ENCODE results near the gene KIF3C. TPM values are rescaled to one million over a fixed set of nuclear protein-coding genes. Genes with fewer than 3 reads are reported as not detected.

The KIF3C gene
- total and polyA plus RNA-seq, 2 of the 8 experiments (the other 6 are each of a cell fraction or from before 2014, with no cell fraction given) = 13.4 to 58.1 TPM

- TF ChIP-seq EZH2 (IDR thresholded peaks at IDR 0.05; ENCODE audit: low read depth, low read length, severe bottlenecking) (no peak), GTF2F1 (IDR thresholded peaks at IDR 0.05; ENCODE audit: borderline replicate concordance, low read depth, low read length) (no peak)
- H3K4me1 ChIP-seq (replicated peaks in 1 of 4; ENCODE audit: control insufficient read depth in 3 of 4, insufficient read depth in 4 of 4, low read length in 3 of 4) = peaks cover 3 to 32% (median 12%) of the 10 kb centered on the region in 4 experiments
- no peak overlapping the region for H2BK20ac ChIP-seq (ENCODE audit: low read length)
- no peaks in the 10 kb centered on the region for H3K27me3 ChIP-seq (replicated peaks in 1 of 4; ENCODE audit: control insufficient read depth in 3 of 4, extremely low read depth in 1 of 4, insufficient read depth in 3 of 4, low read length in 3 of 4)
- peaks cover 3 to 45% of the 10 kb centered on the region in 2 experiments; a peak in 1 of 4 replicates for H3K79me2 ChIP-seq (ENCODE audit: control insufficient read depth in 1 of 2, insufficient read depth in 2 of 2, low read length in 2 of 2)
- no peak overlapping the region for H4K8ac ChIP-seq (ENCODE audit: extremely low read depth, insufficient read depth, low read length)
- CTCF ChIA-PET (ENCODE audit: partially characterized antibody) = interaction anchor here (0.6 to 2.2 kb wide), 4 partner anchors 12 to 137 kb away, joined by 3 to 7 read pairs (median 4); no protein-coding TSS in a partner anchor
- H4K20me1 ChIP-seq (replicated peaks in 1 of 2; ENCODE audit: control insufficient read depth in 1 of 2, insufficient read depth in 2 of 2, low read length in 2 of 2) = peaks cover 3 to 8% of the 10 kb centered on the region in 2 experiments
- H3K4me3 ChIP-seq (ENCODE audit: extremely low read depth in 1 of 4, insufficient read depth in 2 of 4, low read depth in 3 of 4, low read length in 4 of 4) = peak overlapping the region in 1 of 4 experiments; percentile 74; a peak in 2 of 8 replicates
- no peak overlapping the region for H3K4ac ChIP-seq (replicated peaks; ENCODE audit: insufficient read length, low read depth, low read length)
- DNase-seq (ENCODE audit: low read depth in 1 of 2, low spot score in 2 of 2) (no peak), FAIRE-seq (no peak)
- peak overlapping the region; percentile 6; the same call in 1 of the 2 replicates for H2BK12ac ChIP-seq (ENCODE audit: low read depth, low read length)
- no peak overlapping the region for H4K5ac ChIP-seq (ENCODE audit: insufficient read length, low read depth, low read length)
- H3K23ac ChIP-seq (ENCODE audit: insufficient read length) = no peak overlapping the region
- H2AK5ac ChIP-seq (ENCODE audit: low read depth, low read length) = no peak overlapping the region
- no peak overlapping the region for H2BK15ac ChIP-seq (ENCODE audit: low read length)
- 96% methylated on average over 14 of the region's 14 CpGs; no CpG with 5 or more reads in 1 of the 2 experiments for WGBS, 2 experiments (ENCODE audit: extremely low coverage in 1 of 2, insufficient coverage in 1 of 2, insufficient read length in 1 of 2, insufficient replicate concordance in 2 of 2, low coverage in 1 of 2, low lambda C conversion rate in 2 of 2, missing lambda C conversion rate in 1 of 2)
- H3K14ac ChIP-seq (ENCODE audit: insufficient read length) = no peak overlapping the region
- no peak overlapping the region for H3K9ac ChIP-seq (replicated peaks in 1 of 4; ENCODE audit: extremely low read depth in 1 of 4, low read depth in 3 of 4, low read length in 3 of 4)
- no peak overlapping the region for H2AFZ ChIP-seq (ENCODE audit: low read length)
- no peak overlapping the region for H4K91ac ChIP-seq (replicated peaks; ENCODE audit: insufficient read length, low read length)
- H3K9me3 ChIP-seq (ENCODE audit: insufficient read depth in 2 of 2, low read depth in 1 of 2, low read length in 1 of 2) = no peaks in the 10 kb centered on the region
- H3K23me2 ChIP-seq (ENCODE audit: low read depth, low read length) = peaks cover 11% of the 10 kb centered on the region
- no peak overlapping the region for H2BK5ac ChIP-seq (ENCODE audit: low read depth, low read length)
- POLR2A ChIA-PET (ENCODE audit: partially characterized antibody) = interaction anchor here (0.5 to 2.0 kb wide), 4 partner anchors 14 to 123 kb away, joined by 3 to 6 read pairs (median 4); no protein-coding TSS in a partner anchor
- peaks cover 0 to 29% (median 4%) of the 10 kb centered on the region in 4 experiments; a peak in 3 of 8 replicates for H3K36me3 ChIP-seq (ENCODE audit: control insufficient read depth in 2 of 4, insufficient read depth in 4 of 4, low read length in 3 of 4)
- H3K27ac ChIP-seq (ENCODE audit: low read depth, low read length) = no peak overlapping the region
- peaks cover 18% of the 10 kb centered on the region for H3K79me1 ChIP-seq (ENCODE audit: low read depth, low read length)
- peak overlapping the region; percentile 97 to 98 for H3K4me2 ChIP-seq (ENCODE audit: insufficient read depth in 1 of 2, low read depth in 2 of 2, low read length in 2 of 2)
- H2BK120ac ChIP-seq (replicated peaks; ENCODE audit: low read depth, low read length) = no peak overlapping the region
- H3K56ac ChIP-seq (replicated peaks; ENCODE audit: insufficient read length, low read depth, low read length) = no peak overlapping the region
- no peak overlapping the region for H3K18ac ChIP-seq (ENCODE audit: extremely low read depth, low read length)
Observed at GRCh38 chr2:25980951-25981350, 1.3 kb downstream of the KIF3C start.

Data from H1 (cell line).